ENCODE results near the gene RIT2.

The RIT2 gene

GRCh38 chr18:42922363-42922762 lies 193.1 kb downstream of the RIT2 start:
- no peak for DNase-seq

DNA sequence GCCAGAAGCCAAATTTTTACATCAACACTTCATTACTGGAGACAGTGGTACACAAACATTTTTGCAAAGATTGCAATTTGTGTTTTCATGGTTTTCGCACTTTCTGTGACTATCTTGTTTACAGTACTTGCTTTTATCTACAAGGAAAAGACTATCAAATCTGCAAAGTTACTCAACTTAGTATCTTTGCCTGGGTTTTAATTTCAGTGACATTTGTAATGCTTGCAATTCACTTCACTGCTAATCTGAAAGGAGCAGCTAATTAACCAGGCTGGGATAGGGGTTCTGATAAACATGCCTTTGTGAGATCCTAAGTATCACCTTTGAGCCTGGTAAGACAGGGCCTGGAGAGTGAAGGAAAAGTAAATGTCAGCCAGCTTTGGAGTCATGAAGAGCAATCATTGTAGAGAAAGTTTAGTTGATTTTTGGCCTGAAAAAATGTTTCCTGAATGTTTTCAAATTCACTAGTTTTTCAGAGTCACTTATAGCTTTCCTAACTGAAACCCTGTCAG lies 194.2 kb downstream of the RIT2 start:
- DNase-seq: no peak

DNA sequence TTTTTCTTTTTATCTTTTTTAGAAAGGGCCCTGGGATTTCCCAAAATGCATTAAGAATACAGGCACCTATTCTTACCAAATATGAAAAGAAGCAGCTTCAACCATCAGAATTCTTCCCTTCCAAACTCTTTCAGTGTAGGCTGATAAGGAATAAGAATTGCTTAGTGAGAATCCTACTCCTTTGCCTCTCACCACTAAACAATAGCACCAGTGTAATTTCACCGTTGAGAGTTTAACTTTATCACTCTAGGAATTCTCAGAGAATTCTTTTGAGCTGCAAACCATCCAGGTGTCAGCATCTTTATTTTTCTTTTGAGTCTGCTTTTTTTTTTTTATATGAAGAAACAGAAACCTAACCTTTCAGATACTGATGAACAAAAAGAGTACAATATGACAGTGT lies 194.9 kb downstream of the RIT2 start:
- no peak for DNase-seq

DNA sequence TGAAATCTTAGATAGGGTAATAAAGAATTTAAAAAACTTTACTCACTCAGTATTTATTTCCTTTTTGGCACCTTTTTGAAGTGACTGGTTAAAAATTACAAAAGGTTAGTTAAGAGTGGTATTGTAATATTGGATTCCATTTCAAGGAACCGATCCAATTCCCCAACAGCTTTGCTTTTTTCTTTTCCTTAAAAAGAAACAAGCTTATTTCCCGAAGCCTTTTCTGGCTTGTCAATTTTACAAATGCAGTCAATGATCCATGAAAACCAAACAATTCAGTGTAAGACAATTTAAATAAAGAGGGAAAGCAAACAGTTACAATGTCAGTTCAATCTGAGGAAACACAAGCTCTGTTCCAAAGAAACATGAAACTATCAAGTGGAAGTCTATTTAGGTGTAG lies 200.2 kb downstream of the RIT2 start:
- DNase-seq: no peak

DNA sequence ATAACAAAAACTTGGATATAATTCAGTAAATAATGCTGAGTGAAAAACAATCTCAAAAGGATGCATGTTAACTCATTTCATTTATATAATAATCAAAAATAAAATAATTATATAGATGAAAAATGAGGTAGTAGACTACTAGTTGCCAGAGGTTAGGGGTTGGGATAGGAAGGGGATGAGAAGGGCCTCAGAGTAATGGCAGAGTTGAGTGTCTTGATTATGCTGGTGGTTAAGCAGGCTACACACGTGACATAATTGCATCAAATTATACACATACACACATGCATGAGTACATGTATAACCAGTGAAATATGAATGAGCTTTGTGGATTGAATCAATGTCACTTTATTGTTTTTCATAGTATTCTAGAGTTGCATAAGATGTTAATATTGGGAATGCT lies 201.0 kb downstream of the RIT2 start:
- no peak for DNase-seq

- no peak for DNase-seq
Observed at GRCh38 chr18:42909095-42909494, 206.4 kb downstream of the RIT2 start.

GRCh38 chr18:42906761-42907160 lies 208.7 kb downstream of the RIT2 start:
- no peak for DNase-seq

DNA sequence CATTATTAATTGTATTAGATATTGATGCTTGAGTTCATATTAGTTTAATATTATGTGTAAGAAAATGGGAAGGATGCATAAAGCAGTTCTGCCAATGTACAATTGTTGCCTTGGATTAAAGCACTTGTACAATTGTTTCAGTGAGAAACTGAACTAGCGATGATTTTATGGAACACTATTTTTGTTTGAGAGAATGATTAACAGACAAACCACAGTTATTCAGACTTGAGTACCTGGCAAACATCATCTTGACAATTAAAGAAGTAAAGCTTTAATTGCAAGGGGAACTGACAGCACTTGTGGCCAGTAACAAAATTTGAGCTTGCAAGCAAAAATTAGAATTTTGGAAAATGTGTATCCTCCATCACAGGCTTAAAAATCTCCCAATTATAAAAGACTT lies 214.3 kb downstream of the RIT2 start:
- no peak for DNase-seq

- DNase-seq: no peak
Observed at GRCh38 chr18:42893977-42894376, 221.5 kb downstream of the RIT2 start.

DNA sequence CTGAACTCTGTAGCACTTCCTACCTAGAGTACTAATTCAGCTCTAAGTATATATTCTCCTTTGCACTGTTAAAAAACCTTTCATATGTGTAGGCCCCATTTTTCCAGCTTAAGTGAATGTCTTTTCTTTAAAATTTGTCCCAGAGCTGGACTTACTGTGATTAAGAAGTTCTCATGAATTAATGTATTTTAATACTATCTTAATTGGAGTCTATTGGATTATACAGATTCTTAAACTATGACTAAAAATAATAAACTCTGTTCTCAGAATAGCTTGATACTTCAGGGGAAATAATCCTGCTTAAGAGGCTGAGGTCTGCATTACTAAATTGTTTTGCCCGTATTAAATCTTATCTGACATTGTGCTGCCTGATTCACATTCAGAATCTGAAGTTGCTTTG lies 223.3 kb downstream of the RIT2 start:
- no peak for DNase-seq

GRCh38 chr18:42891705-42892104 lies 223.8 kb downstream of the RIT2 start:
- no peak for DNase-seq

GRCh38 chr18:42883169-42883568 lies 232.3 kb downstream of the RIT2 start:
- no peak for DNase-seq

DNA sequence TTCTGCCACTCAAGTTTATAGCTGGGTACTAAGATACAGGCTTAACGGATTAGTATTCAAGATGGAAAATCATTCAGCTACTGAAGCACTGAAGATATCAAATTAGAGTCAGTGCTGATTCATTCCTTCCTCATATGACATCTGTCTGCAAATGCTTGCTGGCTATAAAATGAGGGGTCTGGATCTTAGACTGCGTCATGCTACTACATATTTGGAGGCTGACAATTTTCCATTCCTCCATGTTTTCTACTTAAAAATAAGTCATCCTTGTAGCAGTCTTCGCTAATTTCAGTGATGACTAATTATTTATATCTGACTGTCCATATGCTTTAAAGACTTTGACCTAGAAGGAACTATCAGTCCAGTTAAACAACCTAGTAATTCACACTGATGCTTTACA lies 233.4 kb downstream of the RIT2 start:
- no peak for DNase-seq

GRCh38 chr18:42872838-42873237 lies 242.6 kb downstream of the RIT2 start:
- no peak for DNase-seq

DNA sequence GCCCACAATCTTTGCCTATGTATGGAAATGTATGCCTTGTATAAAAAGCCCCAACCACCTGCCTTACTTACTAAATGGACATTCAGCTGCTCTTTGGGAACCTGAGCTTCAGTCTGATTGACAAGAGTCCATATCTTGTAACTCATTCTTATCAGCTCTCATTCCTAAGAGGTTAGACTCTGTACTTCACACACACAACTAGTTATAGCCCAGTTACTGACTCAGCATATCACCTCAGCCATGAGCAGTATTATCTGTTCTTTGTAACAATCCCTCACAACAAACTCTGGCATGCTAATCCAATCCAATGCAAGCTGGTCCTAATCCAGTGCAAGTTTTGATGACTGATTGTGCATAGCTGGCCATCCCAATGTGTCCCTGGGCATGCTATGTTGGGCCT lies 250.6 kb downstream of the RIT2 start:
- DNase-seq: no peak

GRCh38 chr18:42861271-42861670 lies 254.2 kb downstream of the RIT2 start:
- no peak for DNase-seq

DNA sequence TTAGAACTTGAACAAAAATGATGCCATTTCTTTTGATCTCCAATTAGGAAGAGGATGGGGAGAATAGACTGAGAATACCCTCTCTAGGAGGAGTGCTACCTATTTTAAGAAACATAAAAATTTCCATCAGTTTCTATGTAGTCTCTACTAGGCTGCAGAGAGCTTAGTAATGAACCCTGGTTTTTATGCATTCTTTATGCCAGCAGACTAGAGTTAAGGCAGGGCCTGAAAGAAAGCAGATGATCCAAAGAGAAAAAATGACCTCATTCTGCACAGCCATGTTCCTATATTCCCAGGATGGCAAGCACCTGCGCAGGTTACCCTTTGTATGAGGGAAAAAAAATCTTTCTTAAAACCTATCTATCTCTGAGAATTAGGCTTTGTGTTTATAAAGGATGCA lies 254.9 kb downstream of the RIT2 start:
- no peak for DNase-seq

GRCh38 chr18:42860011-42860410 lies 255.5 kb downstream of the RIT2 start:
- no peak for DNase-seq

DNA sequence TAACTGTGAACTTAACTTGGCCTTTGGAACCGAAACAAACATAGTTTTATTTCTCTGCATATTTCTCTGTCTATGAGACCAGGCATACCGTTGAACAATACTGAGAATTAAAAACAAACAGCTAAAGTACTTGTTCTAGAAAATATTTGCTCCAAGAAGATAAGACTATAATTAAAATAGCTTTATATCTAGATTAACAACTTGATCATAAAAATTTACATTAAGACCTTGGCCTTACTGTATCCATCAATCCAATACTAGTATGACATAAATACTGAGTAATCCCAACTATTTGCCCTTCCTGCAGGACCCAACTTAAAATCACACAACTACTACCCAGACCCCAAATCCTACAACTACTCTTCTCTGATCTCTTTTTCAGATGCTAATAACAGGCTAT lies 260.9 kb downstream of the RIT2 start:
- DNase-seq: no peak

DNA sequence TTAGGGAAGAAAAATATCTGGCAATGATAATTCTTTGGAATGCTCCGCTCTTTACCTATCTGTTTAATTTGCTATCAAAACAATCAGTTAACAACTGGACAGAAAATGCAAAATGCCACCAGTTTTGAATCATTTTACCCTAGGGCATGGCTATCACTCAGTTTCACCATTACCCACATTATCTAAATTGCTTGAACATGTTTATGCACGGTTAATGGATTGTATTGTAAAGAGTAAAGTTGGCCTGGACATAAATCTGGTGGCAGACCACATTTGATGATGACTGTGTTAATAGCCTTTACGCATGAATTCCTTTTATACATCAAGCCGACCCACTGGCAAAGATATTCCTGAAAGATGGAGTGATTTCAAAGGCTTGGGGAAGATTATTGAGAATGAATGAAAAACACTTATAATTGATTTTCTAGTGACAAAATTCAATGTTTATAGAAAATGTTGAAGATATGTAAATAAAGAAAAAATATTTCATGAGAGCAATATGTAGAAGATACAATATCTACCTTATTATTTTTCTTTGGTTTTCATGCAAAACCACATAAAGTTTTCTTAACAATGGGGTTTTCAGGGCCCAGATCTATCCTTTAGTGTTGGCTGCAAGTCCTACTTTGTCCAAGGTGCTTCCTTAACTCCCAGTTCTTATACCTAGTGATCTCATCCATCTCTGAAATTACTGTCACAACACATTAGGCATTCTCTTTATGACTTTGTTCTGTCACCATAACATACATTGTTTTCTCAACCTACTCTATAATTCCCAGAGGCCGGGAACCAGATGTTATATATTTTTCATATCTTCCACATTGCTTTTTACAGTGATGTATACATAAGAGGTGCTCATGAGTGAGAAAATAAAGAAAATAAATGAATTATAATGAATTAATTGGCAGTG lies 265.1 kb downstream of the RIT2 start:
- no peak for DNase-seq

DNA sequence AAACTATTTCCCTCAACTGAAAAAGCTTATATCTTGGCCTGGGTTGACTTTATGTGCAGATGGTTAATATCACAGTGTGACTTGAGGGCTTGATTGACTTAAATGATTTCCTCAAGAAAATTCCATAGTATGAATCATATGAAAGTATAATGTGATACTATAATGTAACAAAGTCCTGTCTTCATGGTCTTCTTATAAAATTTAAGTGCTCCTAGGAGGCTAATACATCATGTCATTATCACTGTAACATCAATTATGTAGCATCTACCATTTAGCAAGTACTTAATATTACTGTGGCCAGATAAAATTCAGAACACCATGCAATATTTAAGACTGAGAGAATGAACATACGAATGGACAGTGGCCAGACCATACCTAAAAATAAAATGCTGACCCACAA lies 276.1 kb downstream of the RIT2 start:
- DNase-seq: no peak

DNA sequence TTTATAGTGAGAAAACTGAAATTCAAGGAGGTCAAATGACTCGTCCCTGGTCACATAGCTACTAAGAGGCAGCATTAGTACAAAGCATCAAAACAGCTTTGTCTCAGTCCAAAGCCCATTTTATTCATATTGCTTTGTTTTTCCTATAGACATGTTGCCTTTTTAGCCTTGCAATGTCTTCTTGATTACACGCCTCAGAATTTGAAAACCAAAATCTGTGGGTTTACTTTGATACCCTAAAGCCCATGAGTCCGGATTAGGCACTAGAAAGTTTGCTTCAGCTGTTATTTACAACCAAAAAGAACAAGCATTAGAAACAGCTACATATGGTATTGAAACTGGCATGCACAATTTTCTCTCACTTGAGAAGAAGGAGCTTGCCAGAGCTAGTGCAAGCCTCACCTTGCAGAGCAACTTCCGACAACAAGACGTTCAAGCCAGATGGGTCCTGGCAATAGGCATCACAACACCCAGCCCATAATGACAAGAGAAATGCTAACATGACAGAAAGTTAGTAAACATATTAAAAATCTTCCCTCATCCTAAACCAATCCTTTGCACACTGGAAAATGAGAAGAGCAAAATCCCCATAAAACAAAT lies 276.8 kb downstream of the RIT2 start:
- DNase-seq: no peak

DNA sequence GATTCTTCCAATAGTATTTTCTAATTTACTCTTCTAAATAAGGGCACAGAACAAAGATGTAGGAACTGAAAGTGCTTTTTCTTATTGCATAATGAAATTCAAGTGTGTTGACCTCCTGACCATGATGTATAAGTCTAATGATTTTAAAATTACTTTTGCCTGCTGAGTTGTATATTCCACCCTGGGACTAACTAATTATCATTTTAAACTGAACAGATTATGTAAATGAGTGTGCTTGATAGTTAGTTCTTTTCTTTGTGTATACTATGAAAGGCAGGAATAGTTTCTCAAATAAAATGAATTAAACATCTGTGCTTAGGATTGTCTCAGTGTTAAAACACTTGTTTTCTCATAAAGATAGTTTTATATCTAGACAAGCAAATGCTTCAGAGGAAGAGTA lies 284.5 kb downstream of the RIT2 start:
- no peak for DNase-seq

DNA sequence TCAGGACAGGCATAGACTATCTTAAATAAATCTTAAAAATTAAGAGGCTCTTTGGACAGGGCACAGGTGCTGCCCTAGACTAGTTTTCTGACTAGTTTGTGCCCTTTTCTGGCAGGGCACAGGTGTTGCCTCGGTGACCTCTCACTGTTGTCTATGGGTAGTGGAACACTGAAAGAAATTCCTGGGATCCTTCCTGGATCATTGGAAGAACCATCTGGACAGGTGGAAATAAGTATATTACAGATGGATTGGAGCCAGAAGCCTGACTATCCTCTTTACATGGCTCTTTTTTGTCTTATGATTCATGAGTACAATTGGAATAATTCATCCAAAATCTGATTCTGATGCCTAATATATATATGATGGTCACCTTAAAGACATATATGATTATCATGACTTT lies 286.6 kb downstream of the RIT2 start:
- DNase-seq: no peak

DNA sequence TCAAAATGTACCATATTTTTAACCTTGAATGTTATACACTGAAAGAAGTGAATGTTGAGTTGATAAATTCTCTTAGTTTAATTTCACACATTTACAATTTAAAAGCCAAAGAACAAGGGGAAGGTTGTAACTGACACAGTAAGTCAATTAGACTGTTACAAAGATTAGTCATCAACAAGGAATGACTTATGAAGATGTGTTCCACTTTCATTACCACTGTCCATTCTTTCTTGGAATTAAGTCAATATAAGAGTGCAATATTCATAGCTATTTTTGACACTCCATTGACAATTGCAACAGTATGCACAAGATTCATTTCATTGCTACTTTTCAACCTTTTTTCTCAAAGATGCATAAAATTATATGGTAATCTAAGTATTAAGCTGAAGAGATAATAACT lies 291.3 kb downstream of the RIT2 start:
- DNase-seq: no peak

Data from midbrain (tissue), 1 donor.